HL-60 (cell line): ENCODE results near the gene SLC6A9.

Experiments used
- GABPA ChIP-seq: IDR thresholded peaks from 2 replicates; pipeline ENCODE4 v1.6.1; 2012; ENCODE audit warnings: low read depth
- POLR2AphosphoS5 ChIP-seq: IDR thresholded peaks from 2 replicates; pipeline ENCODE4 v1.6.1; 2012; ENCODE audit warnings: low read depth
- REST ChIP-seq: IDR thresholded peaks from 2 replicates; pipeline ENCODE4 v1.6.1; 2012; ENCODE audit warnings: low read depth; ENCODE audit not compliant: insufficient replicate concordance
- SPI1 ChIP-seq: IDR thresholded peaks from 2 replicates; pipeline ENCODE4 v1.6.1; 2012; ENCODE audit warnings: low read depth, mild to moderate bottlenecking, borderline replicate concordance
- TF ChIP-seq, protein P1 (sequence below): IDR thresholded peaks from one replicate; pipeline ENCODE4 v1.5.1; 2011; ENCODE audit warnings: low read length, control low read depth, inconsistent platforms; ENCODE audit not compliant: insufficient read depth

- TF ChIP-seq, protein P1, sequence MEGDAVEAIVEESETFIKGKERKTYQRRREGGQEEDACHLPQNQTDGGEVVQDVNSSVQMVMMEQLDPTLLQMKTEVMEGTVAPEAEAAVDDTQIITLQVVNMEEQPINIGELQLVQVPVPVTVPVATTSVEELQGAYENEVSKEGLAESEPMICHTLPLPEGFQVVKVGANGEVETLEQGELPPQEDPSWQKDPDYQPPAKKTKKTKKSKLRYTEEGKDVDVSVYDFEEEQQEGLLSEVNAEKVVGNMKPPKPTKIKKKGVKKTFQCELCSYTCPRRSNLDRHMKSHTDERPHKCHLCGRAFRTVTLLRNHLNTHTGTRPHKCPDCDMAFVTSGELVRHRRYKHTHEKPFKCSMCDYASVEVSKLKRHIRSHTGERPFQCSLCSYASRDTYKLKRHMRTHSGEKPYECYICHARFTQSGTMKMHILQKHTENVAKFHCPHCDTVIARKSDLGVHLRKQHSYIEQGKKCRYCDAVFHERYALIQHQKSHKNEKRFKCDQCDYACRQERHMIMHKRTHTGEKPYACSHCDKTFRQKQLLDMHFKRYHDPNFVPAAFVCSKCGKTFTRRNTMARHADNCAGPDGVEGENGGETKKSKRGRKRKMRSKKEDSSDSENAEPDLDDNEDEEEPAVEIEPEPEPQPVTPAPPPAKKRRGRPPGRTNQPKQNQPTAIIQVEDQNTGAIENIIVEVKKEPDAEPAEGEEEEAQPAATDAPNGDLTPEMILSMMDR, result no peak
- TF ChIP-seq POLR2AphosphoS5 (no peak), REST (no peak), GABPA (no peak), SPI1 (no peak)
Observed at GRCh38 chr1:44021156-44021555, 10.1 kb downstream of the SLC6A9 start.
